ENCODE data around the gene ZIC4.

The ZIC4 gene

DNA sequence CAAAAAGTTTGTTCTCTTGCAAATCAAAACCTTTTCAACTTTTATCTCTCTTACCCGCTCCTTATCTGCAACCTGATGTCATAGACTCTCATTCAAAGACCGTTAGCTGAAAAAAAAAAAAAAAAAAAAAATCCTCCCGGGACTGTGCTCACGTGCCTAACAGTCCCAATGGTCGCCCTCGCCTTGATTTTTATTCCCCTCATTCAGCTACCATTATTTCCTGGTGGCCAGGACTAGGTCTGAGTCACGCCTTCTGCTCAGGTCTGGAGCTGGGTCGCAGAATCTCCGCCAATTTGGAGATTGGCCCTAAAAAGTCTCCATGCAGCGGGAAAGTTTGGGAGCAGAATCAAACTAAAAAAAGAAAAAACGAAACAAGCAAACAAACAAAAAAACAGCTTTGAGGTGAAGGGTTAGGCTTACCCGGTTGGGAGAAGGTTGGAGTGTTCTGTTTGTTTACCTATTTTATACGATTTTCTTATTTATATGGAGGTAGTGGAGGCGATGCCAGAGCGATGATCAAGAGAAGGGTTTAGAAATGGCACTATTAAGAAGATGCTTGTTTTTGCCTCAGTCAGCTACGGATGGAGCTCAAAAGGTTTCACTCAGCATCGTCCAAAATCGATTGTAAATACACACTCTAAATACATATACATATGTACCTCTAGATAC is 51.1 kb downstream of the ZIC4 start:
- H3K4me3 ChIP-seq (ENCODE audit: low read depth, low read length), result no peak overlapping the region
- DNase-seq (ENCODE audit: low read depth), result no peak
- TF ChIP-seq, protein P1, sequence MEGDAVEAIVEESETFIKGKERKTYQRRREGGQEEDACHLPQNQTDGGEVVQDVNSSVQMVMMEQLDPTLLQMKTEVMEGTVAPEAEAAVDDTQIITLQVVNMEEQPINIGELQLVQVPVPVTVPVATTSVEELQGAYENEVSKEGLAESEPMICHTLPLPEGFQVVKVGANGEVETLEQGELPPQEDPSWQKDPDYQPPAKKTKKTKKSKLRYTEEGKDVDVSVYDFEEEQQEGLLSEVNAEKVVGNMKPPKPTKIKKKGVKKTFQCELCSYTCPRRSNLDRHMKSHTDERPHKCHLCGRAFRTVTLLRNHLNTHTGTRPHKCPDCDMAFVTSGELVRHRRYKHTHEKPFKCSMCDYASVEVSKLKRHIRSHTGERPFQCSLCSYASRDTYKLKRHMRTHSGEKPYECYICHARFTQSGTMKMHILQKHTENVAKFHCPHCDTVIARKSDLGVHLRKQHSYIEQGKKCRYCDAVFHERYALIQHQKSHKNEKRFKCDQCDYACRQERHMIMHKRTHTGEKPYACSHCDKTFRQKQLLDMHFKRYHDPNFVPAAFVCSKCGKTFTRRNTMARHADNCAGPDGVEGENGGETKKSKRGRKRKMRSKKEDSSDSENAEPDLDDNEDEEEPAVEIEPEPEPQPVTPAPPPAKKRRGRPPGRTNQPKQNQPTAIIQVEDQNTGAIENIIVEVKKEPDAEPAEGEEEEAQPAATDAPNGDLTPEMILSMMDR (IDR thresholded peaks at IDR 0.05; ENCODE audit: insufficient read depth, low read depth, low read length, missing control alignments), result no peak

DNA sequence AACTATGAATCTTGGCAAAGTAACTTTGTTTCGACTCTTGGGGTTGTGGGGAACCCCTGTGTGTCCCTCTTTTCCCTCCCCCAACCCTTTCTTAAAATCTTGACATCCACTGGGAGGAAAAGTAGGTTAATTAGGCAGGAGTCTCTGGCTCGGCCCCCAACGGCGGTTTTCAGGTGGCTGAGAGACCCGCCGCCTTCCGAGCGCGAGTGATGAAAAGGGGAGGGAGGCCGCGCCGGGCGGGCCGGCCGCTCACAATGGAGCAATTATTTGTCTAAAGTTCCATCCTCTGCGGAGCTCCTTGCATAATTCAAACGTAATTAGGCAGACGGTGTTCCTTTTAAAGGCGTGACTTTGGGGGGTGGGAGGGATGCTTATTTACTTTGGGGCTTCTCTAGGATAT is 51.7 kb downstream of the ZIC4 start:
- TF ChIP-seq, protein P1 (IDR thresholded peaks at IDR 0.05; ENCODE audit: insufficient read depth, low read depth, low read length, missing control alignments), result no peak
- no peak for DNase-seq (ENCODE audit: low read depth)
- no peak overlapping the region for H3K4me3 ChIP-seq (ENCODE audit: low read depth, low read length)

DNA sequence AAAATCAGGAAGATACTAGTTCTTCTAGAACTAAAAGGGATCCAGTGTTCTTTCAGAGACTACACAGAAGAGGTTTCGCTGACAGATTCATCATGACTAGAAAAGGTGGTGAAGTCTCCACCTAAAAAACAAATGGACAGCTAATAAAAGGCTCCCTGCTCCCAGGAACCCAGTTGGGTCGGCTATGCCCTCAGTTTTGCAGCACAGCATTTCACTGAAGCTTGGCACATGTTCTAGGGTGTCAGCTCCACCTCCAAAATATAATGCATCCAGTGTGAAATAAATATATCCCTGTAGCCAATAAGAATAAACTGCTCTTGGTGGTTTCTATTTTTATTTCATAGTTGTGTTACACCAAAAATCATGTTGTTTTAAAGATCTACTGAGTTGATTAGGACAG is 55.0 kb downstream of the ZIC4 start:
- TF ChIP-seq, protein P1 (IDR thresholded peaks at IDR 0.05; ENCODE audit: insufficient read depth, low read depth, low read length, missing control alignments), result no peak
- DNase-seq (ENCODE audit: low read depth), result no peak
- H3K4me3 ChIP-seq (ENCODE audit: low read depth, low read length), result no peak overlapping the region

DNA sequence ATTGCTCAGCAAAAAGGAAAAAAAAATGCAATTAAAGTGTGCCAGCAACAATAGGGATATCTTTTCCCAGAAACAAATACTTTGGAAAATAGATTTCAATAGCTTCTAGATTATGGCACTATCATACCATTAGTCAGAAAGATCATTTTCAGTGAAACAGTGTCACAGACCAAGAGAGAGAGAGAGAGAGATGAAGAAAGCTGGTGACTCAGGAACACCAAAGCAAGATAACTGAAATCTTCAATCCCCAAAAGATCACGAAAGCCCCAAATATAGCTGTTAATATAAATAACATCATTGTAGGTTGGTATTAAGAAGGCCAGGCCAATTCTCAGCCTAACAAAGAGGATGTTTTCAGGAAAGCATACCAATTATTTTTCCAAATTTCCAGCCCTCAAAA is 57.4 kb downstream of the ZIC4 start:
- DNase-seq (ENCODE audit: low read depth), result no peak
- H3K4me3 ChIP-seq (ENCODE audit: low read depth, low read length), result no peak overlapping the region
- TF ChIP-seq, protein P1 (IDR thresholded peaks at IDR 0.05; ENCODE audit: insufficient read depth, low read depth, low read length, missing control alignments), result no peak

DNA sequence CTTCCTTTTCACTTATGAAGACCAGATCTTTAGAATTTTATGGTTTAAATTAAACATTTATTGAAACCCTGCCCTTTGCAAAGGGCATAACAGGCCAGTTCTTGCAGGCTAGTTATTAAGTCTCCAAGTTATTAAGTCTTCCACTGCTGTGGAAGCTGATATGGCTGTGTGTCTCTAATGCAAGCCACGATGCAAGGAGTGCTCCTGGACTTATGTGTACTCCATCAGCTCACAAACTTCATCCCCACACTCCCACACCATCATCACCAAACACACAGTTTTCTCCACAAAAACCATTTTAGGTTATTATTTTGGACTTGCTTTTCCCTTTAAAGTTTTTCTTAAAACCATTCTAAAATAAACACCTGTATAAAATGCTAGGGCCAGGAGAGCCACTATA is 62.4 kb downstream of the ZIC4 start:
- no peak for DNase-seq (ENCODE audit: low read depth)
- no peak overlapping the region for H3K4me3 ChIP-seq (ENCODE audit: low read depth, low read length)
- TF ChIP-seq, protein P1 (IDR thresholded peaks at IDR 0.05; ENCODE audit: insufficient read depth, low read depth, low read length, missing control alignments), result no peak

DNA sequence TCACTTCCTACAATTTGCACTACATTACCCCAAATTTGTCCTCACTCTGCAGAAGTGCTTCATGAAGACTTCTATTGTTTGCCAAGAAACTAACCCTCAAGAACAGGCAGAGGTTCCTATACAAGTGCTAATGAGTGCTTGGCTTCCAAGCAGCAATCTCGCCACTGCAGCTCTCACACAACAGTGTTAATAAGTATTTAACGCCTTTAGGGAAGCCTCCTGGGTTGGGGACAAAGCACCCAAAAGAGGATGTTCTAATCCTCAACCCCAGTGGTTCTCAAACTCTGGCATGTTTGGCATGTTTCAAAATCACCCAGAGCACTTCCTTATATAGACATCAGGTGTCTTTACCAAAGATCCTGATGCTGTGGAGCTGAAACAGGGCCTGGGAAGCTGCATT is 64.6 kb downstream of the ZIC4 start:
- H3K4me3 ChIP-seq (ENCODE audit: low read depth, low read length), result no peak overlapping the region
- TF ChIP-seq, protein P1 (IDR thresholded peaks at IDR 0.05; ENCODE audit: insufficient read depth, low read depth, low read length, missing control alignments), result no peak
- no peak for DNase-seq (ENCODE audit: low read depth)

All from GM12865 (cell line).